OCI-LY7 (cell line): Measurements from ENCODE around the gene CEP95. TPM values are rescaled to one million over a fixed set of nuclear protein-coding genes. Genes with fewer than 3 reads are reported as not detected.

Experiments used
- BruUV-seq: library from RNA; stranded (reverse); fragments of 400-500 nt; replicated peaks from 2 replicates; lab custom pipeline; 2021; lab: Mats Ljungman, UMichigan
- CTCF ChIA-PET: fragments of 300-600 bp; sonication (Branson Sonifier 250); formaldehyde crosslinking; loops from one replicate; lab custom pipeline; 2022; ENCODE audit warnings: antibody characterized with exemption; ENCODE audit not compliant: unreplicated experiment; lab: Charles Lee
- POLR2A ChIA-PET: fragments of 300-600 bp; sonication (Branson Sonifier 250); formaldehyde crosslinking; loops from one replicate; lab custom pipeline; 2022; ENCODE audit warnings: antibody characterized with exemption; lab: Charles Lee
- DNase-seq: peaks from one replicate; pipeline ENCODE4 v3.0.0-alpha.2; 2015; ENCODE audit warnings: low spot score
- H2AFZ ChIP-seq: fragments of 200-600 bp; sonication (generic), shearing (Covaris generic); 2 replicates; pipeline ENCODE4 v1.6.1; 2014; ENCODE audit warnings: mild to moderate bottlenecking, antibody characterized with exemption, low read length, moderate library complexity
- H3K27ac ChIP-seq: fragments of 200-600 bp; sonication (generic); 2 replicates; pipeline ENCODE4 v1.5.1; 2014; ENCODE audit warnings: mixed run types, low read depth, mild to moderate bottlenecking, moderate library complexity, low read length, inconsistent platforms; ENCODE audit not compliant: poor library complexity, severe bottlenecking
- H3K36me3 ChIP-seq: fragments of 200-600 bp; sonication (generic); 2 replicates; pipeline ENCODE4 v1.6.1; 2014; ENCODE audit warnings: mild to moderate bottlenecking, antibody characterized with exemption, low read length, moderate library complexity, mixed read lengths; ENCODE audit not compliant: insufficient read depth
- H3K4me1 ChIP-seq: fragments of 200-600 bp; sonication (generic); 2 replicates; pipeline ENCODE4 v1.5.1; 2014; ENCODE audit warnings: mild to moderate bottlenecking, low read length; ENCODE audit not compliant: insufficient read depth, poor library complexity, severe bottlenecking
- H3K4me2 ChIP-seq: fragments of 200-600 bp; sonication (generic); 2 replicates; pipeline ENCODE4 v1.6.1; 2014; ENCODE audit warnings: mild to moderate bottlenecking, low read length
- H3K4me3 ChIP-seq: fragments of 200-600 bp; sonication (generic); 2 replicates; pipeline ENCODE4 v1.5.1; 2014; ENCODE audit warnings: mild to moderate bottlenecking, low read depth, low read length; ENCODE audit not compliant: poor library complexity, severe bottlenecking
- H3K79me2 ChIP-seq: fragments of 200-600 bp; sonication (generic); 2 replicates; pipeline ENCODE4 v1.6.1; 2016; ENCODE audit warnings: low read depth, mild to moderate bottlenecking, low read length, moderate library complexity, mixed read lengths; ENCODE audit not compliant: insufficient read depth
- H3K9me2 ChIP-seq: fragments of 200-600 bp; sonication (generic); 2 replicates; pipeline ENCODE4 v1.6.1; 2016; ENCODE audit warnings: mild to moderate bottlenecking, low read length, mixed read lengths; ENCODE audit not compliant: insufficient read depth
- H3K9me3 ChIP-seq: fragments of 200-600 bp; sonication (generic); 2 replicates; pipeline ENCODE4 v1.6.1; 2014; ENCODE audit warnings: mild to moderate bottlenecking, mixed run types, low read length, mixed read lengths
- H4K20me1 ChIP-seq: fragments of 200-600 bp; sonication (generic); 2 replicates; pipeline ENCODE4 v1.6.1; 2014; ENCODE audit warnings: mild to moderate bottlenecking, antibody characterized with exemption, low read length, moderate library complexity, mixed read lengths; ENCODE audit not compliant: insufficient read depth
- EZH2phosphoT487 ChIP-seq: fragments of 200-600 bp; sonication (generic); IDR thresholded peaks from 2 replicates; pipeline ENCODE4 v1.6.1; 2018; ENCODE audit warnings: low read depth, borderline replicate concordance, mild to moderate bottlenecking, mixed run types, antibody characterized with exemption, low read length, moderate library complexity, mixed read lengths
- intact Hi-C: fragments of 100-400 bp; cut with micrococcal nuclease; formaldehyde crosslinking; loops from one replicate; pipeline ENCODE4 v1.10.0; 2022; ENCODE audit not compliant: unreplicated experiment
- total RNA-seq, 2 experiments: library from RNA; depleted of rRNA in 1 of 2; stranded (reverse); fragments of >200 nt in 1 of 2; shearing (Covaris generic) in 1 of 2; gene quantifications; 2 replicates each; pipeline ENCODE4 v1.2.3, GENCODE V29; 2014 to 2022
- TF ChIP-seq, protein P1 (sequence below): fragments of 200-600 bp; sonication (generic); conservative IDR thresholded peaks from 2 replicates; pipeline ENCODE4 v1.5.1; 2014; ENCODE audit warnings: mild to moderate bottlenecking, antibody characterized with exemption, low read length, moderate library complexity, mixed read lengths

The CEP95 gene
- total RNA-seq, 2 experiments from 2014 or later, result 62.7 to 89.6 TPM

DNA sequence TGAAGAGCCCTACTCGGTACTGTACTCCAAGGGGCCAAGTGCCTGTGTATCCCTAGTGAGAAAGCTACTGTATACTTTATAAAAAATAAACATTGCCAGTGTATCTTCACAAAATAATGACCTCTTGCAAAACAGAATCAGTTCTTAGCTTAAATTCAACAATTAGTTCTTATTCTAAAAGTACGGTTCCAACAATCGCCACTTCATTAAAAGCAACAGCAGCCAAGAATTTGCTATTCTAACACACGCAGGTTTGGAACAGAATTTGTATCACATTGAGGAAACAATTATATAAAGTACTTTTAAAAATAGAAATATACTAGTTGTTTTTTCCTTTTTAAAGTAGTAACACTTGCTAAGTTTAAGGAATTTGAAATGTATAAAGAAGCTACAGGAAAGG lies 48.5 kb downstream of the CEP95 start:
- H3K9me3 ChIP-seq, result no peaks in the 10 kb centered on the region
- intact Hi-C loops, result no loop called here
- no peak for TF ChIP-seq EZH2phosphoT487
- TF ChIP-seq, protein P1, sequence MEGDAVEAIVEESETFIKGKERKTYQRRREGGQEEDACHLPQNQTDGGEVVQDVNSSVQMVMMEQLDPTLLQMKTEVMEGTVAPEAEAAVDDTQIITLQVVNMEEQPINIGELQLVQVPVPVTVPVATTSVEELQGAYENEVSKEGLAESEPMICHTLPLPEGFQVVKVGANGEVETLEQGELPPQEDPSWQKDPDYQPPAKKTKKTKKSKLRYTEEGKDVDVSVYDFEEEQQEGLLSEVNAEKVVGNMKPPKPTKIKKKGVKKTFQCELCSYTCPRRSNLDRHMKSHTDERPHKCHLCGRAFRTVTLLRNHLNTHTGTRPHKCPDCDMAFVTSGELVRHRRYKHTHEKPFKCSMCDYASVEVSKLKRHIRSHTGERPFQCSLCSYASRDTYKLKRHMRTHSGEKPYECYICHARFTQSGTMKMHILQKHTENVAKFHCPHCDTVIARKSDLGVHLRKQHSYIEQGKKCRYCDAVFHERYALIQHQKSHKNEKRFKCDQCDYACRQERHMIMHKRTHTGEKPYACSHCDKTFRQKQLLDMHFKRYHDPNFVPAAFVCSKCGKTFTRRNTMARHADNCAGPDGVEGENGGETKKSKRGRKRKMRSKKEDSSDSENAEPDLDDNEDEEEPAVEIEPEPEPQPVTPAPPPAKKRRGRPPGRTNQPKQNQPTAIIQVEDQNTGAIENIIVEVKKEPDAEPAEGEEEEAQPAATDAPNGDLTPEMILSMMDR, result no peak
- H3K4me2 ChIP-seq, result no peak overlapping the region
- no peak overlapping the region for H2AFZ ChIP-seq
- BruUV-seq, result no TSS peak
- H3K4me3 ChIP-seq, result no peak overlapping the region
- ChIA-PET CTCF (no interaction called here), POLR2A (interaction anchor here (1.2 kb wide), 1 partner anchor 45 kb away, joined by 3 read pairs; no protein-coding TSS in a partner anchor)
- H3K27ac ChIP-seq, result no peak overlapping the region
- H3K79me2 ChIP-seq, result no peaks in the 10 kb centered on the region
- no peak for DNase-seq
- no peaks in the 10 kb centered on the region for H3K4me1 ChIP-seq
- H3K36me3 ChIP-seq, result peaks cover 21% of the 10 kb centered on the region
- no peaks in the 10 kb centered on the region for H4K20me1 ChIP-seq
- no peaks in the 10 kb centered on the region for H3K9me2 ChIP-seq

DNA sequence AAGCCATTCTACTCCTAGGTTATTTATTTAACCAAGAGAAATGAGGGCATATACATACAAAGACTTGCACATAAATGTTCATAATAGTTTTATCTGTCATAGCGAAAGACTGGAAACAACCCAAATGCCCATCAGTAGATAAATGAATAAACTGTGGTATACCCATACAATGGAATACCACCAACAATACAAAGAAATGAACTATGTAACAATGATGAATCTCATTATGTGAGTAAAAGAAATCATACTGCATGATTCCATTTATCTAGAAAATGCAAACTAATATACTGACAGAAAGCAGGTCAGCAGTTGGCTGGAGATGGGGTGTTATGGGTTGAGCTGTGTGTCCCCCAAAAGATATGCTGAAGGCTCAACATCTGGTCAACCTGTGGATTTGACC lies 57.3 kb downstream of the CEP95 start:
- Histone ChIP-seq H3K79me2 (no peaks in the 10 kb centered on the region), H3K9me3 (no peaks in the 10 kb centered on the region), H3K36me3 (peaks cover 27% of the 10 kb centered on the region), H3K4me2 (no peak overlapping the region), H3K4me1 (no peaks in the 10 kb centered on the region), H4K20me1 (no peaks in the 10 kb centered on the region), H2AFZ (no peak overlapping the region), H3K27ac (no peak overlapping the region), H3K4me3 (no peak overlapping the region), H3K9me2 (no peaks in the 10 kb centered on the region)
- POLR2A ChIA-PET, result no interaction called here
- BruUV-seq, result no TSS peak
- intact Hi-C loops, result no loop called here
- no peak for DNase-seq
- CTCF ChIA-PET, result no interaction called here
- no peak for TF ChIP-seq EZH2phosphoT487
- TF ChIP-seq, protein P1, result no peak

DNA sequence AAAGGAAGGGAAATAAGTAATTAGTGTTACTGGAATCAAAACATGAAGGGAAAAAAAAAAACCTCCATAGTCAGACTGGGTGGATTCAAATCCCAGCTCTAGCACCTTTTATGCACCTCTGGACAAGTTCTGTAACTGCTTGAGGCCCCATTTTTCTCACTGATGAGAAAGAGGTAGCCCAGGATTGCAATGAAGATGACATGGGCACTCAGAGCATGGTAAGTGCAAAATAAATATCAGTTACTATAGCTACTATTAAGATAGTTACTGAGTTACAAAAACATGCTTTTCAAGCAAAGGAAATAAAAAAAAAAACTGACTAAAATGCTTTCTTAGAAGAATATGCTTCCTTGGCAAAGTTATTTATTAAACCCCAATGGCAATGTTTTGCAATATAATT lies 58.8 kb downstream of the CEP95 start:
- no peaks in the 10 kb centered on the region for H4K20me1 ChIP-seq
- ChIA-PET CTCF (no interaction called here), POLR2A (interaction anchor here (0.7 to 1.3 kb wide), 2 partner anchors 18 to 369 kb away, joined by 4 to 5 read pairs; no protein-coding TSS in a partner anchor)
- H3K79me2 ChIP-seq, result no peaks in the 10 kb centered on the region
- no TSS peak for BruUV-seq
- TF ChIP-seq, protein P1, result no peak
- no peak for TF ChIP-seq EZH2phosphoT487
- no peaks in the 10 kb centered on the region for H3K9me2 ChIP-seq
- no peak overlapping the region for H3K4me3 ChIP-seq
- H3K4me1 ChIP-seq, result no peaks in the 10 kb centered on the region
- intact Hi-C loops, result no loop called here
- DNase-seq, result no peak
- H3K27ac ChIP-seq, result no peak overlapping the region
- no peaks in the 10 kb centered on the region for H3K9me3 ChIP-seq
- H3K4me2 ChIP-seq, result no peak overlapping the region
- H2AFZ ChIP-seq, result no peak overlapping the region
- H3K36me3 ChIP-seq, result peaks cover 25% of the 10 kb centered on the region
